GM12873 (cell line): ENCODE results near the gene USP51.

ENCODE experiments used
- CTCF ChIP-seq: IDR thresholded peaks from 2 replicates; pipeline ENCODE4 v1.5.1; 2012; ENCODE audit warnings: low read depth, mild to moderate bottlenecking, moderate library complexity, low read length, control low read depth; ENCODE audit not compliant: insufficient read depth; ENCODE audit errors: missing control alignments

The USP51 gene

GRCh38 chrX:55488593-55489313 lies 895 bp downstream of the USP51 start:
- TF ChIP-seq CTCF = no peak

- TF ChIP-seq CTCF = no peak
These were observed 1.5 kb downstream of the USP51 start for GRCh38 chrX:55488006-55488592.

DNA sequence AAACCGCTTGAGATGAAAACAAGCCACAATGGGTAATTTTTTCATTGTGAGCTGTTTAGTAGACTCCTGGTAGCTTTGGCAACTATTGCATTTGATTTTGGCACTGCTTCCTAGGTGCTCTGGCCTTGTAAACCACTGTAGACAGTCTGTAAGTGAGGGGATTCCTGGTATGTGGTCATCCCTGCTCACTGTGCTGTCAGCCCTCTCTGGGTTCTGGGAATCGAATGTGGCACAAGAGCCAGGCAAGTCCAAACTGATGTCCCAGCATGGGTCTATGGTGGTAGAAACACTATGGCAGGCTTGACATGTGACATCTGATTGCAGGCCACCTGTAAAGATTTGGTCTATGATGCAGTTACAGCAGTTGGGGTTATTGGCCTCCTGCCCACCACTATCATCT lies 2.5 kb downstream of the USP51 start:
- no peak for TF ChIP-seq CTCF

DNA sequence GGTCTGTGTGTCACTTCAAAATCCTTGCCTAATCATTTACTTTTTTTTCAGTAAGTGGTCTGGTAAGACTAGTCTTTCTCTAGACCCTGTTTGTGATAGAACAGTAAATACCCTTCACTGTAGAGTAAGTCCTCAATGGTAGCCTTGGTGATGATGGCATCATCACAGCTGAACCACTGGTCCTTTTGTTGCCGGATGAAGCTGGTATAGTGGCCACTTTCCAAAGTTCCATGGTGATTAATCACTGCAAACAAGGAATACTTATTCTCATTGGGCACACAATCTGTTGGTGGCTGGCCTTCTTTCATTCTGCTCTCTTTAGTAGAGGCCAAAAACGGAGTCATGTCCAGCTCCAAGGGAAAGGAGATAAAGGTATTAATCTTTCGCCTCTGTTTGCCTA lies 2.9 kb downstream of the USP51 start:
- no peak for TF ChIP-seq CTCF

- no peak for TF ChIP-seq CTCF
These were observed 4.7 kb downstream of the USP51 start for GRCh38 chrX:55484948-55485347.

- no peak for TF ChIP-seq CTCF
These were observed 9.1 kb downstream of the USP51 start for GRCh38 chrX:55480390-55481062.

DNA sequence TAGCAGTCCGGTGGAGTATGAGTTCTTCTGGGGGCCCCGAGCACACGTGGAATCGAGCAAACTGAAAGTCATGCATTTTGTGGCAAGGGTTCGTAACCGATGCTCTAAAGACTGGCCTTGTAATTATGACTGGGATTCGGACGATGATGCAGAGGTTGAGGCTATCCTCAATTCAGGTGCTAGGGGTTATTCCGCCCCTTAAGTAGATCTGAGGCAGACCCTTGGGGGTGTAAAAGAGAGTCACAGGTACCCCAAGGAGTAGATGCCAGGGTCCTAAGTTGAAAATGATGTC lies 36.9 kb downstream of the USP51 start:
- TF ChIP-seq CTCF = no peak
